ENCODE measurements around the gene NMRAL1. TPM values are rescaled to one million over a fixed set of nuclear protein-coding genes. Genes with fewer than 3 reads are reported as not detected.

Gene NMRAL1
- total and polyA plus RNA-seq, 12 donors = 9.5 to 46.5 (median 30.0) TPM

- no peaks in the 10 kb centered on the region for H3K27me3 ChIP-seq
- intact Hi-C loops (cut with DNase I) = no loop called here
- DNase-seq (no peak), ATAC-seq (no peak)
- H3K4me3 ChIP-seq = no peak overlapping the region
- peaks cover 0 to 32% (median 3%) of the 10 kb centered on the region in 9 donors for H3K36me3 ChIP-seq
- H3K27ac ChIP-seq = no peak overlapping the region
- H3K9me3 ChIP-seq = no peaks in the 10 kb centered on the region
- H3K4me1 ChIP-seq = peaks cover 6 to 68% (median 48%) of the 10 kb centered on the region in 9 donors
- TF ChIP-seq, protein P1, sequence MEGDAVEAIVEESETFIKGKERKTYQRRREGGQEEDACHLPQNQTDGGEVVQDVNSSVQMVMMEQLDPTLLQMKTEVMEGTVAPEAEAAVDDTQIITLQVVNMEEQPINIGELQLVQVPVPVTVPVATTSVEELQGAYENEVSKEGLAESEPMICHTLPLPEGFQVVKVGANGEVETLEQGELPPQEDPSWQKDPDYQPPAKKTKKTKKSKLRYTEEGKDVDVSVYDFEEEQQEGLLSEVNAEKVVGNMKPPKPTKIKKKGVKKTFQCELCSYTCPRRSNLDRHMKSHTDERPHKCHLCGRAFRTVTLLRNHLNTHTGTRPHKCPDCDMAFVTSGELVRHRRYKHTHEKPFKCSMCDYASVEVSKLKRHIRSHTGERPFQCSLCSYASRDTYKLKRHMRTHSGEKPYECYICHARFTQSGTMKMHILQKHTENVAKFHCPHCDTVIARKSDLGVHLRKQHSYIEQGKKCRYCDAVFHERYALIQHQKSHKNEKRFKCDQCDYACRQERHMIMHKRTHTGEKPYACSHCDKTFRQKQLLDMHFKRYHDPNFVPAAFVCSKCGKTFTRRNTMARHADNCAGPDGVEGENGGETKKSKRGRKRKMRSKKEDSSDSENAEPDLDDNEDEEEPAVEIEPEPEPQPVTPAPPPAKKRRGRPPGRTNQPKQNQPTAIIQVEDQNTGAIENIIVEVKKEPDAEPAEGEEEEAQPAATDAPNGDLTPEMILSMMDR (IDR thresholded peaks at IDR 0.05) = no peak
- 85 to 87% methylated on average over 8 of the region's 8 CpGs for WGBS, 2 donors
These were observed 24.2 kb upstream of the NMRAL1 start for GRCh38 chr16:4498546-4499195.

- Histone ChIP-seq H3K27ac (no peak overlapping the region), H3K4me3 (no peak overlapping the region), H3K9me3 (no peaks in the 10 kb centered on the region), H3K4me1 (peaks cover 3 to 45% (median 27%) of the 10 kb centered on the region in 9 donors), H3K36me3 (peaks cover 0 to 34% (median 3%) of the 10 kb centered on the region in 9 donors), H3K27me3 (no peaks in the 10 kb centered on the region)
- ATAC-seq (no peak), DNase-seq (no peak)
- intact Hi-C loops (cut with DNase I) = no loop called here
- 92 to 99% methylated on average over 4 of the region's 4 CpGs for WGBS, 2 donors
- TF ChIP-seq, protein P1 (IDR thresholded peaks at IDR 0.05) = no peak
These were observed 21.9 kb upstream of the NMRAL1 start for GRCh38 chr16:4496305-4496704.

DNA sequence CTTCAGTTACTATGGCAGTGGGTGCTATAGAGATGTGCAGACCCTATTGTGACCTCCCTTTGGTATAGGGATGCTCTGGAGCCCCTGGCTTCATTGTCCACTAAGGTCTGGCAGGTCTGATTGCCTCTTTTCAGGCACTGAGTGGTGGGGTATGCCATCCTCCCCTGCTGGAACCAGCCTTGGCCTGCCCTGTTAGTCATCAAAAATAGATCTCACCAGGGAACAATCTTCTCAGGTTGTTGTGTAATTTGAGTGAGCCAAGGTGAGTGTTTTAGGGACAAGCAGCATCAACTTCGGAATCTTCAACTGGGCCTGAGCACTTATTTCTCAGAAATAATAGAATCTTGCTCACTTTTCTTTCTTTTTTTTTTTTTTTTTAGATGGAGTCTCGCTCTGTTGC, 21.3 kb upstream of the NMRAL1 start:
- Histone ChIP-seq H3K4me1 (peaks cover 3 to 39% (median 21%) of the 10 kb centered on the region in 9 donors), H3K27ac (peak overlapping the region in 1 of 10 donors; percentile 22), H3K9me3 (no peaks in the 10 kb centered on the region), H3K4me3 (no peak overlapping the region), H3K36me3 (peaks cover 0 to 39% (median 3%) of the 10 kb centered on the region in 9 donors), H3K27me3 (no peaks in the 10 kb centered on the region)
- ATAC-seq (no peak), DNase-seq (no peak)
- intact Hi-C loops (cut with DNase I) = no loop called here
- 99 to 100% methylated on average over 2 of the region's 2 CpGs for WGBS, 2 donors
- TF ChIP-seq, protein P1 (IDR thresholded peaks at IDR 0.05) = no peak

GRCh38 chr16:4494746-4495490, 20.5 kb upstream of the NMRAL1 start:
- DNase-seq = no peak
- TF ChIP-seq, protein P1 (IDR thresholded peaks at IDR 0.05) = no peak
- H3K27me3 ChIP-seq = no peaks in the 10 kb centered on the region
- peak in 3 of 8 donors; percentile 15 to 39 (median 27) for ATAC-seq
- H3K9me3 ChIP-seq = no peaks in the 10 kb centered on the region
- intact Hi-C loops (cut with DNase I) = no loop called here
- H3K4me3 ChIP-seq = no peak overlapping the region
- peak overlapping the region in 1 of 10 donors; percentile 22 for H3K27ac ChIP-seq
- peaks cover 0 to 36% (median 13%) of the 10 kb centered on the region in 9 donors for H3K4me1 ChIP-seq
- peaks cover 0 to 46% (median 3%) of the 10 kb centered on the region in 9 donors for H3K36me3 ChIP-seq
- WGBS, 2 donors = 90% methylated on average over 6 of the region's 6 CpGs

All from heart right ventricle (tissue), 16 donors.